Pancreas (tissue), 10 donors: Measurements from ENCODE around the gene RNPEPL1. TPM values are rescaled to one million over a fixed set of nuclear protein-coding genes. Genes with fewer than 3 reads are reported as not detected.
"Not testable (repeated sequence)": the region's sequence is repeated elsewhere in the genome, so short reads cannot be mapped to it uniquely, and the experiment has no call there.

ENCODE experiments used
- ATAC-seq, 4 donors: fragments of 200-7000 bp; cut with Tn5 transposase; one replicate each; pipeline versions ENCODE4 v1.8.0 to v1.9.1; 2020; ENCODE audit warnings: mild to moderate bottlenecking in 4 of 4, moderate library complexity in 4 of 4
- DNase-seq, 6 donors: peaks; one replicate each; pipeline ENCODE4 v3.0.0-alpha.2; 2020
- FAIRE-seq: peaks from 2 replicates; lab custom pipeline; 2012; peaks lifted over from hg19 to GRCh38; lab: Jason Lieb, UNC
- H3K27ac ChIP-seq, 4 donors: fragments of 200-600 bp; sonication (generic); 1 replicate in 3 of 4; 2 replicates in 1 of 4; pipeline versions ENCODE4 v1.5.0 to v1.8.0; 2020
- H3K27me3 ChIP-seq, 4 donors: fragments of 200-600 bp; one replicate each; pipeline ENCODE4 v1.8.0; 2021
- H3K36me3 ChIP-seq, 3 donors: fragments of 200-600 bp; sonication (generic) in 1 of 3; one replicate each; pipeline versions ENCODE4 v1.5.0 to v1.8.0; 2020 to 2021
- H3K4me1 ChIP-seq, 3 donors: fragments of 200-600 bp; one replicate each; pipeline ENCODE4 v1.8.0; 2021
- H3K4me3 ChIP-seq, 4 donors: fragments of 200-600 bp; sonication (generic) in 2 of 4; one replicate each; pipeline versions ENCODE4 v1.5.0 to v1.8.0; 2020 to 2021
- H3K9me3 ChIP-seq, 4 donors: fragments of 200-600 bp; one replicate each; pipeline ENCODE4 v1.8.0; 2021
- CTCF ChIP-seq, 4 donors: fragments of 200-600 bp; sonication (generic) in 3 of 4; IDR thresholded peaks; one replicate each; pipeline versions ENCODE4 v1.5.0 to v1.8.0; 2021; ENCODE audit warnings: antibody characterized with exemption in 4 of 4
- WGBS, 2 donors: extraction: QIAGEN DNeasy Blood & Tissue Kit; methylation state at CpG; one replicate each; pipeline ENCODE4 v1.1.7; 2013; 5-methylcytosine and 5-hydroxymethylcytosine counted together
- intact Hi-C, 3 donors: fragments of 100-400 bp; cut with DNase I; formaldehyde crosslinking; loops; one replicate each; pipeline versions ENCODE4 v1.11.1 to v1.14.2; 2022
- polyA plus RNA-seq, 2 donors: library from polyadenylated mRNA; stranded (reverse); fragments of 200-250 nt; gene quantifications; one replicate each; pipeline ENCODE4 v1.2.3, GENCODE V29; 2013
- total RNA-seq, 6 donors: library from RNA; stranded (reverse); fragmentation: NEBNext Ultra II Directional in 4 of 6; extraction: Animal tissue kit (Norgen Biotek cat#: 25700) in 4 of 6; gene quantifications; one replicate each; pipeline versions ENCODE4 v1.2.1 to v1.2.4, GENCODE V29; 2021 to 2023
- donor health status: healthy with polysubstance abuse.
- donor health status: DM: no; HTN: no; CAD: no; lungs with moderate emphysema.
- donor health status: DM: no; HTN: no; CAD: no.
- donor health status: control.
- donor health status: control.
- donor health status: Bipolar disorder and iron deficiency.
- donor health status: DM: yes; HTN: yes; CAD: no.
- donor health status: DM: no; HTN: no; CAD: no.
- donor health status: DM: no; HTN: no; CAD: no.
- donor health status: DM: yes; HTN: yes; CAD: no.

RNPEPL1 gene
- total and polyA plus RNA-seq, 8 donors, result 37.1 to 195 (median 43.9) TPM

- Histone ChIP-seq H3K4me3 (peak within 1 kb of the TSS; percentile 72 to 91 (median 86)), H3K4me1 (peaks cover 15 to 21% (median 17%) of the 10 kb centered on the region in 3 donors), H3K27ac (peak within 1 kb of the TSS; percentile 92 to 100 (median 99)), H3K27me3 (no peaks in the 10 kb centered on the region), H3K36me3 (no peaks in the 10 kb centered on the region), H3K9me3 (no peaks in the 10 kb centered on the region)
- intact Hi-C loops, result no loop called here
- WGBS, 2 donors, result 1 to 2% methylated on average over 28 to 39 of the region's 39 CpGs
- DNase-seq, result peak; percentile 90 to 96 (median 94)
- peak; percentile 78 to 86 (median 82) for ATAC-seq
- TF ChIP-seq CTCF (IDR thresholded peaks at IDR 0.05), result no peak
- FAIRE-seq, result no peak
Measured at GRCh38 chr2:240560084-240560479, 8.2 kb upstream of the RNPEPL1 start, which contains the start of gene DUSP28. TSS of gene DUSP28 (plus strand) at chr2:240560357. CDS start at chr2:240560685, 328 bp downstream.

- intact Hi-C loops, result no loop called here
- Histone ChIP-seq H3K4me1 (peaks cover 17 to 25% (median 20%) of the 10 kb centered on the region in 3 donors), H3K9me3 (no peaks in the 10 kb centered on the region), H3K4me3 (peak overlapping the region; percentile 72 to 91 (median 86)), H3K27ac (peak overlapping the region; percentile 92 to 100 (median 99)), H3K27me3 (no peaks in the 10 kb centered on the region), H3K36me3 (no peaks in the 10 kb centered on the region)
- ATAC-seq, result peak; percentile 82 to 87 (median 84)
- 0% methylated on average over 81 to 101 of the region's 101 CpGs for WGBS, 2 donors
- peak; percentile 37 for FAIRE-seq
- TF ChIP-seq CTCF (IDR thresholded peaks at IDR 0.05), result peak in 1 of 4 donors; percentile 31
- DNase-seq, result peak; percentile 99 to 100 (median 100)
Measured at GRCh38 chr2:240560480-240561324, 7.6 kb upstream of the RNPEPL1 start.

- intact Hi-C loops, result no loop called here
- peaks cover 17 to 30% (median 25%) of the 10 kb centered on the region in 3 donors for H3K4me1 ChIP-seq
- peak overlapping the region; percentile 11 to 91 (median 48) for H3K4me3 ChIP-seq
- TF ChIP-seq CTCF (IDR thresholded peaks at IDR 0.05), result peak in 1 of 4 donors; percentile 22
- no peaks in the 10 kb centered on the region for H3K9me3 ChIP-seq
- H3K27me3 ChIP-seq, result no peaks in the 10 kb centered on the region
- H3K36me3 ChIP-seq, result no peaks in the 10 kb centered on the region
- 13 to 20% methylated on average over 14 of the region's 14 CpGs for WGBS, 2 donors
- ATAC-seq (peak in 1 of 4 donors; percentile 0), DNase-seq (peak in 2 of 6 donors; percentile 8 to 15), FAIRE-seq (no peak)
- H3K27ac ChIP-seq, result peak overlapping the region; percentile 22 to 100 (median 99)
Measured at GRCh38 chr2:240561325-240561971, 6.8 kb upstream of the RNPEPL1 start.

- intact Hi-C loops, H3K27ac ChIP-seq: not testable (repeated sequence)
Measured at GRCh38 chr2:240563231-240563630, 5.1 kb upstream of the RNPEPL1 start.

GRCh38 chr2:240563951-240564560, 4.2 kb upstream of the RNPEPL1 start:
- Histone ChIP-seq H3K27me3 (no peaks in the 10 kb centered on the region), H3K27ac (peak overlapping the region in 1 of 4 donors; percentile 90), H3K4me3 (no peak overlapping the region), H3K4me1 (peaks cover 18 to 38% (median 37%) of the 10 kb centered on the region in 3 donors), H3K36me3 (no peaks in the 10 kb centered on the region), H3K9me3 (no peaks in the 10 kb centered on the region)
- ATAC-seq (no peak), FAIRE-seq (no peak), DNase-seq (peak in 2 of 6 donors; percentile 12 to 13)
- no peak for TF ChIP-seq CTCF (IDR thresholded peaks at IDR 0.05)
- WGBS, 2 donors, result 85 to 92% methylated on average over 12 of the region's 12 CpGs
- intact Hi-C loops, result no loop called here

More at GRCh38 chr2:240563231-240563630, 5.1 kb upstream of the RNPEPL1 start:
- H3K36me3 ChIP-seq, H3K27me3 ChIP-seq, FAIRE-seq, H3K9me3 ChIP-seq, H3K4me3 ChIP-seq, ATAC-seq: not testable (repeated sequence)
- peak in 2 of 6 donors; percentile 13 to 31 for DNase-seq
- H3K4me1 ChIP-seq, result peaks cover 18 to 38% (median 37%) of the 10 kb centered on the region in 3 donors
- WGBS, 2 donors, result 95% methylated on average over 17 of the region's 17 CpGs
